Measurements from ENCODE around the gene LMBRD1.

LMBRD1 gene

GRCh38 chr6:69722683-69723082, 74.1 kb downstream of the LMBRD1 start:
- Histone ChIP-seq H3K27me3 (ENCODE audit: low read length) (no peaks in the 10 kb centered on the region), H2AFZ (ENCODE audit: low read depth, low read length, severe bottlenecking) (no peak overlapping the region), H4K20me1 (ENCODE audit: low read depth, low read length) (no peaks in the 10 kb centered on the region), H3K9me2 (replicated peaks; ENCODE audit: insufficient read depth, low read length) (no peaks in the 10 kb centered on the region), H3K4me3 (ENCODE audit: insufficient read depth, low read length, poor library complexity, severe bottlenecking) (no peak overlapping the region), H3K36me3 (ENCODE audit: low read length) (peaks cover 3% of the 10 kb centered on the region; the same call in 1 of the 2 replicates), H3K79me2 (ENCODE audit: insufficient read depth, low read length) (no peaks in the 10 kb centered on the region), H3F3A (ENCODE audit: insufficient read depth) (no peaks in the 10 kb centered on the region), H3K27ac (ENCODE audit: low read depth, low read length) (no peak overlapping the region), H3K9me3 (ENCODE audit: insufficient read depth, low read length) (no peaks in the 10 kb centered on the region), H3K4me2 (ENCODE audit: low read depth, low read length, poor library complexity, severe bottlenecking) (no peak overlapping the region), H3K9ac (ENCODE audit: low read length) (no peak overlapping the region)
- no peak for TF ChIP-seq EZH2phosphoT487 (conservative IDR thresholded peaks at IDR 0.05; ENCODE audit: low read length)
- TF ChIP-seq, protein P1, sequence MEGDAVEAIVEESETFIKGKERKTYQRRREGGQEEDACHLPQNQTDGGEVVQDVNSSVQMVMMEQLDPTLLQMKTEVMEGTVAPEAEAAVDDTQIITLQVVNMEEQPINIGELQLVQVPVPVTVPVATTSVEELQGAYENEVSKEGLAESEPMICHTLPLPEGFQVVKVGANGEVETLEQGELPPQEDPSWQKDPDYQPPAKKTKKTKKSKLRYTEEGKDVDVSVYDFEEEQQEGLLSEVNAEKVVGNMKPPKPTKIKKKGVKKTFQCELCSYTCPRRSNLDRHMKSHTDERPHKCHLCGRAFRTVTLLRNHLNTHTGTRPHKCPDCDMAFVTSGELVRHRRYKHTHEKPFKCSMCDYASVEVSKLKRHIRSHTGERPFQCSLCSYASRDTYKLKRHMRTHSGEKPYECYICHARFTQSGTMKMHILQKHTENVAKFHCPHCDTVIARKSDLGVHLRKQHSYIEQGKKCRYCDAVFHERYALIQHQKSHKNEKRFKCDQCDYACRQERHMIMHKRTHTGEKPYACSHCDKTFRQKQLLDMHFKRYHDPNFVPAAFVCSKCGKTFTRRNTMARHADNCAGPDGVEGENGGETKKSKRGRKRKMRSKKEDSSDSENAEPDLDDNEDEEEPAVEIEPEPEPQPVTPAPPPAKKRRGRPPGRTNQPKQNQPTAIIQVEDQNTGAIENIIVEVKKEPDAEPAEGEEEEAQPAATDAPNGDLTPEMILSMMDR (IDR thresholded peaks at IDR 0.05; ENCODE audit: insufficient read depth, low read length, poor library complexity, severe bottlenecking), result no peak

DNA sequence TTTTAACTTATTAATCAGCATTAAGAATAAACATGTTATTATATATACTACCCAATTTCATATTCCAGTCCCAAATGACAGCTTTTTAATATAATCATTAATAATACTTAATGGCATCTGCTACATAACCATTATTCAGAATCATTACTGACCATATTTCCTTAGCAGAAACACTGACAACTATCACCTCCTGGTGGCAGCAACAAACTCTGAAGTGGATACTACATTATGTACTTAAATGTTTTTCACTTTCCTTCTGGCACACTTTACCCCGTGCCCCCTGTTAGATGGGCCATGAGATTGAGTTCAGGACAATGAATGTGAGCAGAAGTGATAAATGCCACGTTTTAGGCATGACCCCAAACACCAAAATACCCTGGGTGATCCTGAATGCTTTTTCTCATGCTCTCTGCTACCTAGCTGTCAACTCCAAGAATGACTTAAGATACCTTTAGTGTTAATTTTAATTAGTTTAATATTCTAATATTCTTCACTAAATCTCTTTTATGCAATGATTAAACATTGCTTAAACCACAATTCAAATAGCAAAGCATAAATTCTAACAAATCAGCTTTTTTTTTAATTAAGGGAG, 77.1 kb downstream of the LMBRD1 start:
- Histone ChIP-seq H3F3A (ENCODE audit: insufficient read depth) (no peaks in the 10 kb centered on the region), H3K36me3 (ENCODE audit: low read length) (peaks cover 12% of the 10 kb centered on the region; the same call in 1 of the 2 replicates), H4K20me1 (ENCODE audit: low read depth, low read length) (no peaks in the 10 kb centered on the region), H3K9ac (ENCODE audit: low read length) (no peak overlapping the region), H3K4me2 (ENCODE audit: low read depth, low read length, poor library complexity, severe bottlenecking) (no peak overlapping the region), H3K9me3 (ENCODE audit: insufficient read depth, low read length) (no peaks in the 10 kb centered on the region), H2AFZ (ENCODE audit: low read depth, low read length, severe bottlenecking) (no peak overlapping the region), H3K79me2 (ENCODE audit: insufficient read depth, low read length) (no peaks in the 10 kb centered on the region), H3K9me2 (replicated peaks; ENCODE audit: insufficient read depth, low read length) (no peaks in the 10 kb centered on the region), H3K27ac (ENCODE audit: low read depth, low read length) (no peak overlapping the region), H3K27me3 (ENCODE audit: low read length) (no peaks in the 10 kb centered on the region), H3K4me3 (ENCODE audit: insufficient read depth, low read length, poor library complexity, severe bottlenecking) (no peak overlapping the region)
- TF ChIP-seq, protein P1 (IDR thresholded peaks at IDR 0.05; ENCODE audit: insufficient read depth, low read length, poor library complexity, severe bottlenecking), result peak; percentile 34
- no peak for TF ChIP-seq EZH2phosphoT487 (conservative IDR thresholded peaks at IDR 0.05; ENCODE audit: low read length)

GRCh38 chr6:69706724-69707123, 90.1 kb downstream of the LMBRD1 start:
- H3K27me3 ChIP-seq (ENCODE audit: low read length), result no peaks in the 10 kb centered on the region
- no peaks in the 10 kb centered on the region for H3K79me2 ChIP-seq (ENCODE audit: insufficient read depth, low read length)
- H3K4me2 ChIP-seq (ENCODE audit: low read depth, low read length, poor library complexity, severe bottlenecking), result no peak overlapping the region
- TF ChIP-seq, protein P1 (IDR thresholded peaks at IDR 0.05; ENCODE audit: insufficient read depth, low read length, poor library complexity, severe bottlenecking), result no peak
- TF ChIP-seq EZH2phosphoT487 (conservative IDR thresholded peaks at IDR 0.05; ENCODE audit: low read length), result no peak
- no peaks in the 10 kb centered on the region for H3K9me2 ChIP-seq (replicated peaks; ENCODE audit: insufficient read depth, low read length)
- no peaks in the 10 kb centered on the region for H3K9me3 ChIP-seq (ENCODE audit: insufficient read depth, low read length)
- H3F3A ChIP-seq (ENCODE audit: insufficient read depth), result no peaks in the 10 kb centered on the region
- H3K9ac ChIP-seq (ENCODE audit: low read length), result no peak overlapping the region
- H2AFZ ChIP-seq (ENCODE audit: low read depth, low read length, severe bottlenecking), result no peak overlapping the region
- H3K4me3 ChIP-seq (ENCODE audit: insufficient read depth, low read length, poor library complexity, severe bottlenecking), result no peak overlapping the region
- H3K27ac ChIP-seq (ENCODE audit: low read depth, low read length), result no peak overlapping the region
- no peaks in the 10 kb centered on the region for H4K20me1 ChIP-seq (ENCODE audit: low read depth, low read length)
- peaks cover 6% of the 10 kb centered on the region; the same call in 1 of the 2 replicates for H3K36me3 ChIP-seq (ENCODE audit: low read length)

All from SU-DHL-6 (cell line).